ENCODE results near the gene OR52D1.

DNA sequence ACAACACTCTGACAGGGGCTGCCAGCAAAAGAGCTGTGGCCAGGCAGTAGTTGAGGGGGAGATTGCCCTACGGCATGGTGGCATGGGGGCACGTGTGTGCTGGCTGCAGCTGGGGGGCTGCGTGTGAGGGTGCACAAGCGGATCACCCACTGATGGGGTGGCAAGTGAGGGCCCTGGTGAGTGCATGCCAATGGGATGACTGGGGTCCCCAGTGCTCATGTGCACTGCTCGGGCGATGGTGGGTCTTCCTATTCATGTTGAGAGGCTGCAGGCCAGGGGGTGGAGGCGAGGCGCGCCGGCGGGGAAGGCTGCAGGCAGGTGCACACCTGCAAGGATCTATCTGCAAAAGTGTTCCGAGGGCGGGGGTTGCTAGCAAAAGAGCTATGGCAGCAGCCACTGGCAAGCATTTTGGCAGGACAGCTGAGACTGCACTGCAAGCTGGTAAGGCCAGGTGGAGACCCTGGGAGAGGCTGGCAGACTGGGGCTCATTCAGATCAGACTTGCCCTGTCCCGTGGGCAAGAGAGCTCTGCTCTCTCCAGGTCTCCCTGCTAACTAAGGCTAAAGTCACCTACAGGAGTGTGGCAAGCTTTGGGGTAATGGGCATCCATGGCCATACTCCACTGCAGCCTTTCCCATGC is 27.4 kb upstream of the OR52D1 start:
- TF ChIP-seq, protein P1, sequence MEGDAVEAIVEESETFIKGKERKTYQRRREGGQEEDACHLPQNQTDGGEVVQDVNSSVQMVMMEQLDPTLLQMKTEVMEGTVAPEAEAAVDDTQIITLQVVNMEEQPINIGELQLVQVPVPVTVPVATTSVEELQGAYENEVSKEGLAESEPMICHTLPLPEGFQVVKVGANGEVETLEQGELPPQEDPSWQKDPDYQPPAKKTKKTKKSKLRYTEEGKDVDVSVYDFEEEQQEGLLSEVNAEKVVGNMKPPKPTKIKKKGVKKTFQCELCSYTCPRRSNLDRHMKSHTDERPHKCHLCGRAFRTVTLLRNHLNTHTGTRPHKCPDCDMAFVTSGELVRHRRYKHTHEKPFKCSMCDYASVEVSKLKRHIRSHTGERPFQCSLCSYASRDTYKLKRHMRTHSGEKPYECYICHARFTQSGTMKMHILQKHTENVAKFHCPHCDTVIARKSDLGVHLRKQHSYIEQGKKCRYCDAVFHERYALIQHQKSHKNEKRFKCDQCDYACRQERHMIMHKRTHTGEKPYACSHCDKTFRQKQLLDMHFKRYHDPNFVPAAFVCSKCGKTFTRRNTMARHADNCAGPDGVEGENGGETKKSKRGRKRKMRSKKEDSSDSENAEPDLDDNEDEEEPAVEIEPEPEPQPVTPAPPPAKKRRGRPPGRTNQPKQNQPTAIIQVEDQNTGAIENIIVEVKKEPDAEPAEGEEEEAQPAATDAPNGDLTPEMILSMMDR (conservative IDR thresholded peaks at IDR 0.05; ENCODE audit: low read depth, low read length), result no peak
- TF ChIP-seq MAZ (IDR thresholded peaks at IDR 0.05; ENCODE audit: borderline replicate concordance, low read depth, low read length) (no peak), POLR2A (IDR thresholded peaks at IDR 0.05; ENCODE audit: low read depth, low read length) (no peak), RCOR1 (IDR thresholded peaks at IDR 0.05; ENCODE audit: insufficient replicate concordance, low read length) (no peak), RFX5 (IDR thresholded peaks at IDR 0.05; ENCODE audit: low read depth, low read length) (no peak), NFE2L2 (IDR thresholded peaks at IDR 0.05; ENCODE audit: low read depth, low read length) (no peak), ELK1 (IDR thresholded peaks at IDR 0.05; ENCODE audit: borderline replicate concordance, low read depth, low read length) (no peak), CEBPB (IDR thresholded peaks at IDR 0.05; ENCODE audit: low read depth, low read length) (no peak), FOS (IDR thresholded peaks at IDR 0.05; ENCODE audit: low read depth, low read length) (no peak), CHD1 (IDR thresholded peaks at IDR 0.05; ENCODE audit: low read depth, low read length) (no peak), BHLHE40 (IDR thresholded peaks at IDR 0.05; ENCODE audit: low read depth, low read length) (no peak), RAD21 (IDR thresholded peaks at IDR 0.05; ENCODE audit: low read length) (no peak), MAFK (IDR thresholded peaks at IDR 0.05; ENCODE audit: low read depth, low read length) (no peak), SMC3 (IDR thresholded peaks at IDR 0.05; ENCODE audit: low read depth, low read length) (no peak)

All from IMR-90 (cell line).